ENCODE measurements around the gene C1orf174.

C1orf174 gene

GRCh38 chr1:3874736-3875135 lies 25.3 kb downstream of the C1orf174 start:
- no peak overlapping the region for H2BK12ac ChIP-seq (ENCODE audit: low read length)
- H3K4me2 ChIP-seq (ENCODE audit: insufficient read depth, low read length, poor library complexity, severe bottlenecking) = no peak overlapping the region
- H4K8ac ChIP-seq (ENCODE audit: low read depth, low read length) = no peak overlapping the region
- H3K36me3 ChIP-seq (replicated peaks in 1 of 2; ENCODE audit: control insufficient read depth in 2 of 2, insufficient read depth in 2 of 2, low read length in 2 of 2) = peaks cover 5 to 13% of the 10 kb centered on the region in 2 donors
- peak overlapping the region in 1 of 2 donors; percentile 38 for H3K4me3 ChIP-seq (ENCODE audit: low read length in 2 of 2)
- H2BK15ac ChIP-seq (ENCODE audit: low read length) = no peak overlapping the region
- H2BK5ac ChIP-seq (ENCODE audit: low read length) = no peak overlapping the region
- H2AK5ac ChIP-seq (ENCODE audit: low read depth, low read length) = no peak overlapping the region
- H3K9ac ChIP-seq (ENCODE audit: low read depth, low read length, poor library complexity) = no peak overlapping the region
- no peaks in the 10 kb centered on the region for H3K79me1 ChIP-seq (ENCODE audit: low read depth, low read length)
- no peak overlapping the region for H4K91ac ChIP-seq (ENCODE audit: low read depth, low read length, poor library complexity)
- H2AFZ ChIP-seq (ENCODE audit: low read length) = no peak overlapping the region
- WGBS, 2 donors (ENCODE audit: extremely low coverage in 2 of 2, insufficient read length in 2 of 2, insufficient replicate concordance in 1 of 2) = no CpG with 5 or more reads among the region's 23 CpGs
- H3K14ac ChIP-seq (ENCODE audit: low read length) = no peak overlapping the region
- no peak for DNase-seq (ENCODE audit: low spot score)
- H3K27me3 ChIP-seq (ENCODE audit: control insufficient read depth in 3 of 3, insufficient read depth in 3 of 3, low read depth in 1 of 3, low read length in 3 of 3) = no peaks in the 10 kb centered on the region
- no peak overlapping the region for H3K27ac ChIP-seq (replicated peaks; ENCODE audit: low read length)
- H3K4me1 ChIP-seq (ENCODE audit: control insufficient read depth in 2 of 2, insufficient read depth in 1 of 2, low read depth in 1 of 2, low read length in 2 of 2) = peaks cover 0 to 2% of the 10 kb centered on the region in 2 donors
- no peak overlapping the region for H3K4ac ChIP-seq (ENCODE audit: low read length)
- peaks cover 7 to 10% of the 10 kb centered on the region in 2 donors for H3K9me3 ChIP-seq (replicated peaks in 1 of 2; ENCODE audit: control insufficient read depth in 2 of 2, insufficient read depth in 1 of 2, low read depth in 1 of 2, low read length in 2 of 2)
- H2BK120ac ChIP-seq (ENCODE audit: low read depth, low read length) = no peak overlapping the region
- H3K23ac ChIP-seq (ENCODE audit: low read depth, low read length, poor library complexity) = no peak overlapping the region
- H3K18ac ChIP-seq (ENCODE audit: low read length) = no peak overlapping the region

GRCh38 chr1:3872546-3872945 lies 27.5 kb downstream of the C1orf174 start:
- no CpG with 5 or more reads among the region's 8 CpGs for WGBS, 2 donors (ENCODE audit: extremely low coverage in 2 of 2, insufficient read length in 2 of 2, insufficient replicate concordance in 1 of 2)
- Histone ChIP-seq H3K18ac (ENCODE audit: low read length) (no peak overlapping the region), H4K8ac (ENCODE audit: low read depth, low read length) (no peak overlapping the region), H3K4me3 (ENCODE audit: low read length in 2 of 2) (no peak overlapping the region), H3K9me3 (replicated peaks in 1 of 2; ENCODE audit: control insufficient read depth in 2 of 2, insufficient read depth in 1 of 2, low read depth in 1 of 2, low read length in 2 of 2) (peaks cover 0 to 9% of the 10 kb centered on the region in 2 donors), H3K27ac (replicated peaks; ENCODE audit: low read length) (no peak overlapping the region), H2BK12ac (ENCODE audit: low read length) (no peak overlapping the region), H3K79me1 (ENCODE audit: low read depth, low read length) (no peaks in the 10 kb centered on the region), H4K91ac (ENCODE audit: low read depth, low read length, poor library complexity) (no peak overlapping the region), H3K4me1 (ENCODE audit: control insufficient read depth in 2 of 2, insufficient read depth in 1 of 2, low read depth in 1 of 2, low read length in 2 of 2) (peaks cover 0 to 2% of the 10 kb centered on the region in 2 donors), H3K4me2 (ENCODE audit: insufficient read depth, low read length, poor library complexity, severe bottlenecking) (no peak overlapping the region), H3K9ac (ENCODE audit: low read depth, low read length, poor library complexity) (no peak overlapping the region), H3K14ac (ENCODE audit: low read length) (no peak overlapping the region), H3K36me3 (replicated peaks in 1 of 2; ENCODE audit: control insufficient read depth in 2 of 2, insufficient read depth in 2 of 2, low read length in 2 of 2) (peaks cover 8 to 21% of the 10 kb centered on the region in 2 donors), H2AFZ (ENCODE audit: low read length) (no peak overlapping the region), H3K4ac (ENCODE audit: low read length) (no peak overlapping the region), H2AK5ac (ENCODE audit: low read depth, low read length) (no peak overlapping the region), H3K27me3 (ENCODE audit: control insufficient read depth in 3 of 3, insufficient read depth in 3 of 3, low read depth in 1 of 3, low read length in 3 of 3) (no peaks in the 10 kb centered on the region), H2BK15ac (ENCODE audit: low read length) (no peak overlapping the region), H2BK120ac (ENCODE audit: low read depth, low read length) (no peak overlapping the region), H3K23ac (ENCODE audit: low read depth, low read length, poor library complexity) (peak overlapping the region; percentile 31), H2BK5ac (ENCODE audit: low read length) (no peak overlapping the region)
- DNase-seq (ENCODE audit: low spot score) = no peak

- Histone ChIP-seq H3K4me1 (ENCODE audit: control insufficient read depth in 2 of 2, insufficient read depth in 1 of 2, low read depth in 1 of 2, low read length in 2 of 2) (peaks cover 0 to 2% of the 10 kb centered on the region in 2 donors), H3K27me3 (ENCODE audit: control insufficient read depth in 3 of 3, insufficient read depth in 3 of 3, low read depth in 1 of 3, low read length in 3 of 3) (no peaks in the 10 kb centered on the region), H3K14ac (ENCODE audit: low read length) (no peak overlapping the region), H3K23ac (ENCODE audit: low read depth, low read length, poor library complexity) (no peak overlapping the region), H4K8ac (ENCODE audit: low read depth, low read length) (no peak overlapping the region), H2AK5ac (ENCODE audit: low read depth, low read length) (no peak overlapping the region), H3K4ac (ENCODE audit: low read length) (no peak overlapping the region), H3K36me3 (replicated peaks in 1 of 2; ENCODE audit: control insufficient read depth in 2 of 2, insufficient read depth in 2 of 2, low read length in 2 of 2) (peaks cover 8 to 21% of the 10 kb centered on the region in 2 donors), H3K18ac (ENCODE audit: low read length) (no peak overlapping the region), H4K91ac (ENCODE audit: low read depth, low read length, poor library complexity) (no peak overlapping the region), H2BK15ac (ENCODE audit: low read length) (no peak overlapping the region), H3K79me1 (ENCODE audit: low read depth, low read length) (no peaks in the 10 kb centered on the region), H2BK5ac (ENCODE audit: low read length) (peak overlapping the region; percentile 48), H2AFZ (ENCODE audit: low read length) (no peak overlapping the region), H3K9ac (ENCODE audit: low read depth, low read length, poor library complexity) (no peak overlapping the region), H3K4me2 (ENCODE audit: insufficient read depth, low read length, poor library complexity, severe bottlenecking) (no peak overlapping the region), H2BK12ac (ENCODE audit: low read length) (no peak overlapping the region), H3K27ac (replicated peaks; ENCODE audit: low read length) (no peak overlapping the region), H2BK120ac (ENCODE audit: low read depth, low read length) (no peak overlapping the region), H3K4me3 (ENCODE audit: low read length in 2 of 2) (no peak overlapping the region), H3K9me3 (replicated peaks in 1 of 2; ENCODE audit: control insufficient read depth in 2 of 2, insufficient read depth in 1 of 2, low read depth in 1 of 2, low read length in 2 of 2) (peaks cover 0 to 9% of the 10 kb centered on the region in 2 donors)
- WGBS, 2 donors (ENCODE audit: extremely low coverage in 2 of 2, insufficient read length in 2 of 2, insufficient replicate concordance in 1 of 2) = no CpG with 5 or more reads among the region's 7 CpGs
- DNase-seq (ENCODE audit: low spot score) = no peak
Observed at GRCh38 chr1:3871451-3871805, 28.6 kb downstream of the C1orf174 start.

GRCh38 chr1:3869751-3870301 lies 30.2 kb downstream of the C1orf174 start:
- Histone ChIP-seq H2AFZ (ENCODE audit: low read length) (no peak overlapping the region), H3K14ac (ENCODE audit: low read length) (no peak overlapping the region), H3K23ac (ENCODE audit: low read depth, low read length, poor library complexity) (peak overlapping the region; percentile 89), H3K79me1 (ENCODE audit: low read depth, low read length) (no peaks in the 10 kb centered on the region), H2BK12ac (ENCODE audit: low read length) (no peak overlapping the region), H3K9me3 (replicated peaks in 1 of 2; ENCODE audit: control insufficient read depth in 2 of 2, insufficient read depth in 1 of 2, low read depth in 1 of 2, low read length in 2 of 2) (peaks cover 0 to 9% of the 10 kb centered on the region in 2 donors), H3K4me3 (ENCODE audit: low read length in 2 of 2) (no peak overlapping the region), H4K8ac (ENCODE audit: low read depth, low read length) (no peak overlapping the region), H3K27ac (replicated peaks; ENCODE audit: low read length) (no peak overlapping the region), H4K91ac (ENCODE audit: low read depth, low read length, poor library complexity) (no peak overlapping the region), H3K27me3 (ENCODE audit: control insufficient read depth in 3 of 3, insufficient read depth in 3 of 3, low read depth in 1 of 3, low read length in 3 of 3) (no peaks in the 10 kb centered on the region), H2BK120ac (ENCODE audit: low read depth, low read length) (no peak overlapping the region), H2BK15ac (ENCODE audit: low read length) (peak overlapping the region; percentile 21), H3K9ac (ENCODE audit: low read depth, low read length, poor library complexity) (peak overlapping the region; percentile 78), H3K4me1 (ENCODE audit: control insufficient read depth in 2 of 2, insufficient read depth in 1 of 2, low read depth in 1 of 2, low read length in 2 of 2) (peaks cover 0 to 2% of the 10 kb centered on the region in 2 donors), H3K4ac (ENCODE audit: low read length) (no peak overlapping the region), H3K4me2 (ENCODE audit: insufficient read depth, low read length, poor library complexity, severe bottlenecking) (no peak overlapping the region), H2AK5ac (ENCODE audit: low read depth, low read length) (peak overlapping the region; percentile 61), H2BK5ac (ENCODE audit: low read length) (peak overlapping the region; percentile 88), H3K18ac (ENCODE audit: low read length) (peak overlapping the region; percentile 71), H3K36me3 (replicated peaks in 1 of 2; ENCODE audit: control insufficient read depth in 2 of 2, insufficient read depth in 2 of 2, low read length in 2 of 2) (peaks cover 8 to 17% of the 10 kb centered on the region in 2 donors)
- WGBS, 2 donors (ENCODE audit: extremely low coverage in 2 of 2, insufficient read length in 2 of 2, insufficient replicate concordance in 1 of 2) = no CpG with 5 or more reads among the region's 18 CpGs
- no peak for DNase-seq (ENCODE audit: low spot score)
